ENCODE results near the gene KCNK3.
"Not testable (repeated sequence)": the region's sequence is repeated elsewhere in the genome, so short reads cannot be mapped to it uniquely, and the experiment has no call there.

Gene KCNK3

DNA sequence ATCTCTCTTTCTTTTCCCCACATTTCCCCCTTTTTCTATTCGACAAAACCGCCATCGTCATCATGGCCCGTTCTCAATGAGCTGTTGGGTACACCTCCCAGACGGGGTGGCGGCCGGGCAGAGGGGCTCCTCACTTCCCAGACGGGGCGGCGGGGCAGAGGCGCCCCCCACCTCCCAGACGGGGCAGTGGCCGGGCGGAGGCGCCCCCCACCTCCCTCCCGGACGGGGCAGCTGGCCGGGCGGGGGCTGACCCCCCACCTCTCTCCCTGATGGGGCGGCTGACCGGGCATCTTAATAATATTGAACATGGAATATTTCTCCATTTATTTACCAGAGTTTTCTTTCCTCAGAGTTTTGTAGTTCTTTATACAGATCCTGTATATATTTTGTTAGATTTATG is 27.2 kb upstream of the KCNK3 start:
- not testable (repeated sequence) for DNase-seq (ENCODE audit: low read depth in 2 of 2)

DNA sequence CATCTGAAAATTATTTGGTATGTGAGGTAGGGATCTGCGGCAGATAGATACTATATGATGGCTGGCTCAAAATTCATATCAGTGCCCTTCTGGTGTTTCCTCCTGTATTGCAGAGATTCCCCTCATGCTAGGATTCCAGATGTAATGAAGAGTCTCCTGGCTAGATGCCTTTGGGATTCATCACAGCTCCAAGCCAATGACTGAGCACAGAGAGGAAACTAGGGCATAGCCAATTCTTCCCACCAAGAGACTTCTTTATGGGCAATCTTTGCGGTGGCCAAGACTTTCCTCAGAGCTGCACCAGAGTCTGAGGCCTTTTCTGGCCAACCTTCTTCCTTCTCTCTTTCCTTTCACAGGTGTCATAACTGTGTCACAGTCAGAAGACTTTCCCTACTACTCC is 25.9 kb upstream of the KCNK3 start:
- DNase-seq (ENCODE audit: low read depth in 2 of 2): no peak

GRCh38 chr2:26668041-26668440 is 24.5 kb upstream of the KCNK3 start:
- no peak for DNase-seq (ENCODE audit: low read depth in 2 of 2)

DNA sequence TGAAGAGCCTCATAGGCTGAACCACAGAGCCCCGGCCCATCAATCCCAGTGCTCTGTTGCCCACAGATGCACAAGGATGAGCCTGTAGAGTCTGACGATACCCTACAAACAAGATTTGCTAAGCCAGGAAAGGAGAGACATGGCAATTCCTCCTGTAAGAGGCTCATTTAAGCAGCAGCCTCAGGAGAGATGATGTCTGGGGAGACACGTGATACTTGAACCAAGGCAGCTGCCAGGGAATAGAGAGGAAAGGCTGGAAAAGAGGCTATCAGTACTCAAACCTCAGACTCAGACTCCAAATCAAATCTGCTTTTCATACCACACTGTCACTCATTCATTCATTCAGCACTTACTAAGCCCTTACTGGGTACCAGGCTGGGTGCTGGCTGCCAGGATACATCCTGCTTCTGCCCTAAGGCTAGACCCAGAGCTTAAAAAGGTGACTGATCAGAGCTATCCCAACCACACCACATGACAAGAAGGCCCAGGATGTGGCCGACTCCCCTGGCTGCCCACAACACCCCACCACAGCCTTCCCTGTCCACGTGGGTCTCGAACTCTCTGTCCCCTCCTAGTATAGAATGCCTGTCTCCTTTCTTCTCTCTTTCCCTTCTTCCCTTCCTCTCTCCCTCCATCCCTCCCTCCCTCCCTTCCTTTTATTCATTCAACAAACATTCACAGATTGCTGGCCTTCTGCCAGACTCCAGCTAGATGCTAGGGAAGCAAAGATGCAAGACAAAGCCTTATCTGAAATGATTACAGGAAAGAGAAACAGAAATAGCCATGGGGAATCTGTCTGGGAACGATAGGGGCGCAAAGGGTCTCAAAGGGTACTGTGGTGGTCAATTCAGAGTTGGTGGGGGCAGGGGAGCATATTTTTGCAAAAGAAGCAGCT is 23.4 kb upstream of the KCNK3 start:
- DNase-seq (ENCODE audit: low read depth in 2 of 2): no peak

DNA sequence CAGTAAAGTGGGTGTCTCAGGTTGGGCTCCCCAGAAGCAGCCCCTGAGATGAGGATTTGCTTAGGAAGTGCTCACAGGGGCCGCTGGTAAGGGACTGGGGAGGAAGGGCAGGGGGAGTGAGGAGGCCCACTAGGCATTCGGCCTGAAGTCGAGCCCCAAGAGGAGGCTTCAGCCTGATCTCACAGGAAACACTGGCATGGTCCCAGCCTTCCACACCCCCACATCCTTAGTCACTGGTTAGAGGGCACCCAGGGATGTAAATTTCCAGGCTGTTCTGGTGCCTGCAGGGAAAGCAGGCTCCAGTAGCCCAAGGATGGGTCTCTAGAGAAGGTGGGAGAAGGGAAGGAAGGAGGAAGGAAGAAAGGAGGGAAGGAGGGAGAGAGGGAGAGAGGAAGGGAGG is 22.4 kb upstream of the KCNK3 start:
- DNase-seq (ENCODE audit: low read depth in 2 of 2): no peak

GRCh38 chr2:26670931-26671460 is 21.5 kb upstream of the KCNK3 start:
- no peak for DNase-seq (ENCODE audit: low read depth in 2 of 2)

- DNase-seq (ENCODE audit: low read depth in 2 of 2): no peak
Observed at GRCh38 chr2:26671691-26672090, 20.8 kb upstream of the KCNK3 start.

DNA sequence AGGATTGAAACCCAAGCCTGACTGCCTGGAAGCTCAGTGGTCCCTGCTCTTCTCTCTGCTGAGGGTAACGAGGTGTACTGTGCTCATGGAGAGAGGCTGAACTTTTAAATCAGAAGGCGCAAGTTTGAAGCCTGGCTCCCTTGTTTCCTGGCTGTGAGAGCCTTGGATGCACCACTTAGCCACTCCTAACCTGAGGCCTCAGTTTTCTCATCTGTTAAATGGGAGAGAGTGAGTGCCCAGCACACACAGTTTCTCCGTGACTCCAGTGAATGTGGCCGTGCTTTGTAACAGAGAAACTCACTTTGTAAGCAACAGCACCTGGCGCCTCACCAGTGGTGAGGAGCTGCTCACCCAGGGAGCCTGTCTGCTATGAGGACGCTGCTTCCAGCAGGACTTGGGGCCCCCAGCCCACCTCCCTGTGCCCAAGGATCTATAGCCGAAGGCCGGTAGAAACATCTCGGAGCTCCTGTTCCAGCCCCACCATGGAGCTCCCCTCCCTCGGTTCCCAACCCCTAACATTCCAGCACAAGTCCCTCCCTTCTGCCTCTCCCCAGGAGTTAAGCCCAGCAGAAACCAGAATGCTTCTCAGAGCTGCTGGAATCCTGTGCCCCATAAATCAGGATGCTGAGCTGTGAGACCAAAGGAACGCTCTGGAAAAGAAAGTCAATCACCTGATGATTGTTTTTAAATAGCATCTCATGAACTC is 20.3 kb upstream of the KCNK3 start:
- DNase-seq (ENCODE audit: low read depth in 2 of 2): no peak

GRCh38 chr2:26672818-26673393 is 19.6 kb upstream of the KCNK3 start:
- DNase-seq (ENCODE audit: low read depth in 2 of 2): no peak

GRCh38 chr2:26674002-26674751 is 18.3 kb upstream of the KCNK3 start:
- DNase-seq (ENCODE audit: low read depth in 2 of 2): no peak

DNA sequence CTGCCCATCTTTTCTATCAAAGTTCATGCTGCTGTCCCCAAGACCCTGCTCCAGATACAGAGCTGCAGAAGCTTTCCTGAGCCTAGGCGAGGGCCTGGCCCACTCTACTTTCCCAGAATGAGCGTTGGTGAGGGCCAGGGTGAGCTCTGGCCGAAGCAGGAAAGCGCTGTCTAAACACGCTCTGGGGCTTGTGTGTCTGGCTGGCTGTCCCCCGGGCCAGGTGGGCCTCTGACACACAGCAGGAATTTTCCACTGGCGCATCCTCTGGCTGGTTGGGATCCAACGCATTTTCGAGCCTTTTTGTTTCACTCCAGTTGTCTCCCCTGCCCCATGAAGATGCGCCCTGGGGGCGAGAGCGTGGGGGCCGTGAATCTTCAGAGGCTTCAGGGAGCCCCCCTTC is 17.8 kb upstream of the KCNK3 start:
- no peak for DNase-seq (ENCODE audit: low read depth in 2 of 2)

GRCh38 chr2:26675651-26676255 is 16.8 kb upstream of the KCNK3 start:
- no peak for DNase-seq (ENCODE audit: low read depth in 2 of 2)

GRCh38 chr2:26678035-26678434 is 14.5 kb upstream of the KCNK3 start:
- no peak for DNase-seq (ENCODE audit: low read depth in 2 of 2)

GRCh38 chr2:26679867-26680266 is 12.7 kb upstream of the KCNK3 start:
- no peak for DNase-seq (ENCODE audit: low read depth in 2 of 2)

DNA sequence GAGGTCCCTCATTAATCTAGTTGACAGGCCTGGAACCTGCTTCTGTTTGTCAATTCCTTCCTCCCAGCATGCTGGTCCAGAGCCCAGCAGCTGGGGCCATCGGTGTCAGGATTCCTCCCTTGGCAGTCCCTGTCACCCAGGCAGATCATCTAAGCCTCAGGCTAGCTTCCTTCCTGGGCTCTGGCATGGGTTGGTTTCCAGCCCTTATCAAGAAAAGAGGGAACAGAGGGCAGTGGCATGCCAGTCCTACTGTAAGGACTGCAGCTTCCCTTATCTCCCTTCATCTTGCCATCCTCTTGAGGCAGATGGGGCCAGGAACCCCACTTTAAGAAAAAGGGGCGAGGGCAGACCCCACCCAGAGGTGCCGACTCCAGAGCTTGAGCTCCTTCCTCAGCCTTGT is 10.9 kb upstream of the KCNK3 start:
- DNase-seq (ENCODE audit: low read depth in 2 of 2): no peak

DNA sequence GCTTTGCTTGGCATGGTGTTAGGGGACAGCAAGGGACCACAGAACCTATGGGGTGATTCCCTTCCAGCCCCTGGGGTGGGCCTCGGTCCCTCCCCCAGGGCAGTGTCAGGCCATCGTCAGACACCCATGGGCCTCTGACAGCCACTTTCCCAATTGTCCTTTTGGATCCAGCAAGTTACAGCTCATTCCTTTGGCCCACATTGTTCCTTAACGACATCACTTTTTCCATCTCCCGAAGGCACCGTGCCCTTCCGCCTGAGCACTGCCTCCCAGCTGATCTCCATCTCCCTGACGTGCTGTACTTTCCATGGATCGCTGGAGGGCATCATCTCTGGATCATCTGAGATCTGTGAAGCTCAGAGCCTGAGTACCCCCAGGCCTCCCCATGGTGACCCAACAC is 10.4 kb upstream of the KCNK3 start:
- no peak for DNase-seq (ENCODE audit: low read depth in 2 of 2)

- DNase-seq (ENCODE audit: low read depth in 2 of 2): no peak
Observed at GRCh38 chr2:26683583-26683982, 8.9 kb upstream of the KCNK3 start.

- no peak for DNase-seq (ENCODE audit: low read depth in 2 of 2)
Observed at GRCh38 chr2:26685341-26685740, 7.2 kb upstream of the KCNK3 start.

- no peak for DNase-seq (ENCODE audit: low read depth in 2 of 2)
Observed at GRCh38 chr2:26685989-26686839, 6.3 kb upstream of the KCNK3 start.

DNA sequence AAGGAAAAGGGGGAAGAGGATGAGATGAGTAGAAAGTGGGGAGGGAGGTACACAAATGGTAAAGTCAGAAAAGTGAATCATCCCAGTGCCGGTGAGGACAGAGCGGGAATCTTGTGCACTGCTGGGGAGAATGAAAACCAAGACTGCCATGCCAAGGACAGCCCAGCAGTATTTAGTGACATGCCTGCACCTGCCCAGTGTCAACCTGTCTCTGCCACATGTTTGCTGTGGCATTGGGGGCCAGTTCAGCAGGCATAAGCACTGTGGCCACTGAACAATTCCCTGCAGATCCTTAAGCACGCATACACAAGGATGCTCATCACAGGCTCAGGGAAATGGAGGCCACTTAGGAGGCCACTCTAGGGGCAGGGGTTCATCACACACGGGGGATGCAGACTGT is 5.2 kb upstream of the KCNK3 start:
- DNase-seq (ENCODE audit: low read depth in 2 of 2): no peak

DNA sequence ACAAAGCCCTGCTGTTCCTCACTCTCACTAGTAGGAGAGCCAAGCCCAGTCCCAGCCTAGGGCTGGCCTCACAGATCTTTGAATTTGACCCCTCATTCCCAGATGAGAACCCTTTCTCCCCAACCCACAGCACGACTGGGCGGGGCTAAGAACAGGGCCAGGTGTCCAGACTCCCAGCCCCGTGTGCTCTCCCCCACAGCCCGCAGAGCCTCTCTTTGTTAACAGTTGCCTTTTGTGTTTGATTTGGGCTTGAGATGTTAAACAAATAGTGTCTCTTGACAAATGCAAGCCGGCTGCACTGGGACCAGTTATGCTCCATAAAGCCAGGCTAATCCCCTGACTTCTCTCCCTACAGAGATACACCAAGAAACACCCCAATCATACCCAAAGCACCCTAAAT is 4.7 kb upstream of the KCNK3 start:
- DNase-seq (ENCODE audit: low read depth in 2 of 2): no peak
